Liver (tissue), 9 donors: ENCODE measurements around the gene OR5AK2. TPM values are rescaled to one million over a fixed set of nuclear protein-coding genes. Genes with fewer than 3 reads are reported as not detected.

Experiments used
- DNase-seq: peaks from one replicate; pipeline ENCODE4 v3.0.0-alpha.2; 2017; ENCODE audit warnings: low spot score
- H3K27ac ChIP-seq, 2 donors: one replicate each; pipeline ENCODE4 v1.7.0; 2013; ENCODE audit warnings: inconsistent platforms in 2 of 2, low read length in 2 of 2, control low read depth in 1 of 2, low read depth in 1 of 2, mild to moderate bottlenecking in 1 of 2
- H3K27me3 ChIP-seq, 4 donors: one replicate each; pipeline versions ENCODE4 v1.6.1 to v1.7.0; 2013; ENCODE audit warnings: low read length in 3 of 4, inconsistent platforms in 1 of 4, mild to moderate bottlenecking in 1 of 4, moderate library complexity in 1 of 4; ENCODE audit not compliant: control insufficient read depth in 4 of 4, insufficient read depth in 4 of 4
- H3K36me3 ChIP-seq, 4 donors: one replicate each; pipeline versions ENCODE4 v1.6.1 to v1.7.0; 2013; ENCODE audit warnings: low read length in 3 of 4, mild to moderate bottlenecking in 3 of 4, low read depth in 1 of 4, moderate library complexity in 1 of 4; ENCODE audit not compliant: control insufficient read depth in 4 of 4, insufficient read depth in 3 of 4
- H3K4me1 ChIP-seq, 4 donors: one replicate each; pipeline versions ENCODE4 v1.6.1 to v1.7.0; 2013; ENCODE audit warnings: low read length in 3 of 4, mild to moderate bottlenecking in 3 of 4, moderate library complexity in 1 of 4; ENCODE audit not compliant: control insufficient read depth in 4 of 4, insufficient read depth in 4 of 4
- H3K4me3 ChIP-seq, 3 donors: one replicate each; pipeline versions ENCODE4 v1.6.1 to v1.7.0; 2013; ENCODE audit warnings: low read length in 3 of 3, control low read depth in 1 of 3, low read depth in 1 of 3, mild to moderate bottlenecking in 1 of 3
- H3K9ac ChIP-seq, 2 donors: one replicate each; pipeline ENCODE4 v1.7.0; 2013; ENCODE audit warnings: low read length in 2 of 2, mild to moderate bottlenecking in 2 of 2, moderate library complexity in 2 of 2, control low read depth in 1 of 2, low read depth in 1 of 2
- H3K9me3 ChIP-seq, 4 donors: one replicate each; pipeline versions ENCODE4 v1.6.1 to v1.7.0; 2013; ENCODE audit warnings: low read length in 3 of 4; ENCODE audit not compliant: control insufficient read depth in 4 of 4
- ATF3 ChIP-seq: IDR thresholded peaks from 2 replicates; pipeline ENCODE4 v1.6.1; 2016; ENCODE audit warnings: antibody characterized with exemption
- CTCF ChIP-seq: fragments of 150-350 bp; IDR thresholded peaks from 2 replicates; pipeline ENCODE4 v1.5.1; 2017; ENCODE audit warnings: improper control_type of control experiment, low read depth, low read length; ENCODE audit not compliant: missing input control
- EGR1 ChIP-seq, 2 donors: IDR thresholded peaks; 2 replicates each; pipeline ENCODE4 v1.6.1; 2016 to 2018; ENCODE audit warnings: antibody characterized with exemption in 2 of 2, low read depth in 2 of 2
- FOXA2 ChIP-seq: IDR thresholded peaks from 2 replicates; pipeline ENCODE4 v1.6.1; 2016; ENCODE audit warnings: antibody characterized with exemption
- GABPA ChIP-seq, 2 donors: IDR thresholded peaks in 1 of 2; conservative IDR thresholded peaks in 1 of 2; 2 replicates each; pipeline ENCODE4 v1.6.1; 2016; ENCODE audit warnings: antibody characterized with exemption in 2 of 2, mild to moderate bottlenecking in 1 of 2, moderate library complexity in 1 of 2
- HNF4A ChIP-seq, 2 donors: conservative IDR thresholded peaks; 2 replicates each; pipeline ENCODE4 v1.6.1; 2016; ENCODE audit warnings: antibody characterized with exemption in 2 of 2, mild to moderate bottlenecking in 2 of 2
- HNF4G ChIP-seq: IDR thresholded peaks from 2 replicates; pipeline ENCODE4 v1.6.1; 2016; ENCODE audit warnings: antibody characterized with exemption
- JUND ChIP-seq, 2 donors: IDR thresholded peaks; 2 replicates each; pipeline ENCODE4 v1.6.1; 2016; ENCODE audit warnings: antibody characterized with exemption in 2 of 2
- RAD21 ChIP-seq, 2 donors: IDR thresholded peaks; 2 replicates each; pipeline ENCODE4 v1.6.1; 2016; ENCODE audit warnings: antibody characterized with exemption in 2 of 2, mild to moderate bottlenecking in 2 of 2
- RXRA ChIP-seq, 2 donors: IDR thresholded peaks; 2 replicates each; pipeline ENCODE4 v1.6.1; 2017 to 2018; ENCODE audit warnings: antibody characterized with exemption in 2 of 2, mild to moderate bottlenecking in 1 of 2
- SP1 ChIP-seq: IDR thresholded peaks from 2 replicates; pipeline ENCODE4 v1.6.1; 2018; ENCODE audit warnings: antibody characterized with exemption, mild to moderate bottlenecking
- TAF1 ChIP-seq: conservative IDR thresholded peaks from 2 replicates; pipeline ENCODE4 v1.6.1; 2016; ENCODE audit warnings: antibody characterized with exemption, mild to moderate bottlenecking
- YY1 ChIP-seq: IDR thresholded peaks from 2 replicates; pipeline ENCODE4 v1.6.1; 2016; ENCODE audit warnings: antibody characterized with exemption, mild to moderate bottlenecking
- ZBTB33 ChIP-seq: IDR thresholded peaks from 2 replicates; pipeline ENCODE4 v1.6.1; 2016; ENCODE audit warnings: antibody characterized with exemption
- WGBS: extraction: QIAGEN DNeasy Blood & Tissue Kit; methylation state at CpG from one replicate; pipeline ENCODE4 v1.1.7; 2013; 5-methylcytosine and 5-hydroxymethylcytosine counted together
- polyA plus RNA-seq, 2 donors: library from polyadenylated mRNA; stranded (reverse) in 1 of 2; unstranded in 1 of 2; fragments of 200-250 nt in 1 of 2; fragments of >200 nt in 1 of 2; fragmentation: Nextera tagmentation in 1 of 2; extraction: Ambion mirVana in 1 of 2; gene quantifications; one replicate each; pipeline versions ENCODE4 v1.2.1 to v1.2.3, GENCODE V29; 2013 to 2015
- total RNA-seq, 2 donors: library from RNA; depleted of rRNA; stranded (reverse); fragments of >200 nt; gene quantifications; one replicate each; pipeline ENCODE4 v1.2.3, GENCODE V29; 2014
- donor health status: healthy.
- donor health status: healthy.
- donor health status: healthy.
- donor health status: healthy.
- donor health status: healthy.

OR5AK2 gene
- total and polyA plus RNA-seq, 4 donors, result not detected

- TF ChIP-seq EGR1 (IDR thresholded peaks at IDR 0.05; ENCODE audit: low read depth in 2 of 2), result no peak
- TF ChIP-seq ZBTB33, result no peak
- TF ChIP-seq RXRA (IDR thresholded peaks at IDR 0.05), result no peak
- TF ChIP-seq YY1, result no peak
- no peak overlapping the region for H3K27ac ChIP-seq
- no peaks in the 10 kb centered on the region for H3K27me3 ChIP-seq
- no peak overlapping the region for H3K4me3 ChIP-seq
- H3K4me1 ChIP-seq, result no peaks in the 10 kb centered on the region
- H3K36me3 ChIP-seq, result no peaks in the 10 kb centered on the region
- no peaks in the 10 kb centered on the region for H3K9me3 ChIP-seq
- DNase-seq, result no peak
- H3K9ac ChIP-seq, result no peak overlapping the region
- 49% methylated on average over 2 of the region's 2 CpGs for WGBS
Observed at GRCh38 chr11:57015679-57016078, 27.0 kb downstream of the OR5AK2 start.

GRCh38 chr11:57031556-57031955 lies 42.8 kb downstream of the OR5AK2 start:
- H3K9ac ChIP-seq, result no peak overlapping the region
- no peak for DNase-seq
- TF ChIP-seq YY1 (no peak), CTCF (no peak), GABPA (IDR thresholded peaks at IDR 0.05 in 1 of 2, conservative IDR thresholded peaks at IDR 0.05 in 1 of 2) (no peak), JUND (IDR thresholded peaks at IDR 0.05) (no peak), FOXA2 (no peak), ATF3 (no peak), TAF1 (no peak), SP1 (no peak), HNF4G (no peak), HNF4A (conservative IDR thresholded peaks at IDR 0.05) (no peak), EGR1 (IDR thresholded peaks at IDR 0.05; ENCODE audit: low read depth in 2 of 2) (no peak), RAD21 (IDR thresholded peaks at IDR 0.05) (no peak)
- H3K36me3 ChIP-seq, result no peaks in the 10 kb centered on the region
- H3K9me3 ChIP-seq, result no peaks in the 10 kb centered on the region
- no peaks in the 10 kb centered on the region for H3K4me1 ChIP-seq
- no peak overlapping the region for H3K27ac ChIP-seq
- no peaks in the 10 kb centered on the region for H3K27me3 ChIP-seq
- H3K4me3 ChIP-seq, result no peak overlapping the region
- 58% methylated on average over 2 of the region's 2 CpGs for WGBS

Other genes with a start within 250 kb of the OR5AK2 start
- gene OR9G4, start 240.2 kb upstream of the OR5AK2 start, total RNA-seq, result not detected
- not detected for gene OR9G4, start 240.2 kb upstream of the OR5AK2 start, polyA plus RNA-seq
- 1 to 10 TPM in 1 of 2 donors, under 1 TPM in 1; under 0.01 to 1.4 TPM for gene LRRC55, start 193.0 kb downstream of the OR5AK2 start, total RNA-seq
- gene LRRC55, start 193.0 kb downstream of the OR5AK2 start, polyA plus RNA-seq, result 1 to 10 TPM in 1 of 2 donors, under 1 TPM in 1; 0.08 to 1.5 TPM
- 10 to 100 TPM in 1 of 2 donors, 1 to 10 TPM in 1; 3.2 to 39.4 TPM for gene APLNR, start 248.3 kb downstream of the OR5AK2 start, total RNA-seq
- 1 to 10 TPM; 3.4 to 4.5 TPM for gene APLNR, start 248.3 kb downstream of the OR5AK2 start, polyA plus RNA-seq